Measurements from ENCODE around the gene TBKBP1. TPM values are rescaled to one million over a fixed set of nuclear protein-coding genes. Genes with fewer than 3 reads are reported as not detected.

Gene TBKBP1
- total RNA-seq, 1 experiment from 2014 or later = 33.2 TPM

- Mint-ChIP-seq H3K9me3 (no peaks in the 10 kb centered on the region; a peak in 1 of 5 replicates), H3K27me3 (ENCODE audit: low read depth) (peaks cover 2% of the 10 kb centered on the region; the same call in 1 of the 2 replicates), H3K4me3 (peak overlapping the region in 1 of 2 experiments; percentile 44; a peak in 2 of 5 replicates), H3K27ac (no peak overlapping the region), H3K36me3 (ENCODE audit: insufficient read depth in 1 of 3, low read depth in 3 of 3) (peaks cover 0 to 29% (median 13%) of the 10 kb centered on the region in 3 experiments; a peak in 6 of 7 replicates), H3K4me1 (peaks cover 19 to 36% of the 10 kb centered on the region in 2 experiments)
- H2AFZ ChIP-seq (ENCODE audit: low read length) = no peak overlapping the region
- H3K4me1 ChIP-seq (ENCODE audit: insufficient read depth, low read length) = peaks cover 12% of the 10 kb centered on the region; the same call in 1 of the 2 replicates
- no CpG with 5 or more reads among the region's 11 CpGs for WGBS (ENCODE audit: extremely low coverage, insufficient read length, low lambda C conversion rate)
- H3K9ac ChIP-seq (ENCODE audit: extremely low read depth, insufficient read length, low read length) = no peak overlapping the region
- H3K4ac ChIP-seq (ENCODE audit: low read depth, low read length) = no peak overlapping the region
- no peak overlapping the region for H3T11ph ChIP-seq (ENCODE audit: low read length)
- TF ChIP-seq CTCF (conservative IDR thresholded peaks at IDR 0.05) = no peak
- no peak overlapping the region for H2BK20ac ChIP-seq (ENCODE audit: low read depth, low read length, poor library complexity, severe bottlenecking)
- no peak overlapping the region for H2AK5ac ChIP-seq (ENCODE audit: insufficient read length, low read length)
- H3K23ac ChIP-seq (ENCODE audit: insufficient read length, low read depth, low read length) = no peak overlapping the region
- H3K56ac ChIP-seq (ENCODE audit: insufficient read length, low read depth, low read length) = no peak overlapping the region
- H2BK12ac ChIP-seq (ENCODE audit: insufficient read length, low read depth, low read length) = no peak overlapping the region
- no peaks in the 10 kb centered on the region for H3K79me1 ChIP-seq (ENCODE audit: insufficient read depth, low read depth, low read length, poor library complexity, severe bottlenecking)
- no peak overlapping the region for H2BK15ac ChIP-seq (ENCODE audit: low read depth, low read length)
- no peak overlapping the region for H3K18ac ChIP-seq (ENCODE audit: insufficient read length, low read depth, low read length)
- no peak overlapping the region for H4K8ac ChIP-seq (replicated peaks; ENCODE audit: insufficient read length, low read depth, low read length)
- no peak overlapping the region for H2BK5ac ChIP-seq (ENCODE audit: insufficient read length, low read length)
- H3K14ac ChIP-seq (ENCODE audit: insufficient read depth, low read length) = no peak overlapping the region
- H3K4me2 ChIP-seq (ENCODE audit: insufficient read depth, insufficient read length, low read length) = no peak overlapping the region
- H3K23me2 ChIP-seq (ENCODE audit: insufficient read length, low read depth, low read length, poor library complexity, severe bottlenecking) = peaks cover 14% of the 10 kb centered on the region
- no peaks in the 10 kb centered on the region for H3K79me2 ChIP-seq (ENCODE audit: insufficient read depth, low read length)
- H3K27me3 ChIP-seq (ENCODE audit: insufficient read depth, low read length) = no peaks in the 10 kb centered on the region
- DNase-seq = peak; percentile 28
- no peak overlapping the region for H4K5ac ChIP-seq (ENCODE audit: insufficient read length, low read depth, low read length)
- H4K20me1 ChIP-seq (ENCODE audit: control insufficient read depth, insufficient read depth, insufficient read length) = no peaks in the 10 kb centered on the region
- no peaks in the 10 kb centered on the region for H3K9me3 ChIP-seq (ENCODE audit: control insufficient read depth, low read depth, low read length)
- H2BK120ac ChIP-seq (ENCODE audit: low read depth, low read length, poor library complexity, severe bottlenecking) = no peak overlapping the region
- no peak overlapping the region for H3K27ac ChIP-seq (ENCODE audit: insufficient read length, low read depth, low read length)
- H4K91ac ChIP-seq (ENCODE audit: insufficient read length, low read depth, low read length) = no peak overlapping the region
These were observed 3.0 kb downstream of the TBKBP1 start for GRCh38 chr17:47696717-47697642.

All from H9 (cell line).